Measurements from ENCODE around the gene EXOC4.
A peak's percentile ranks its signal among the peaks of the same experiment; 100 is the strongest.

The EXOC4 gene

GRCh38 chr7:133491846-133492652 lies 239.2 kb downstream of the EXOC4 start:
- no peak for DNase-seq (ENCODE audit: low spot score)

- no peak for DNase-seq (ENCODE audit: low spot score)
Measured at GRCh38 chr7:133497061-133497460, 244.2 kb downstream of the EXOC4 start.

GRCh38 chr7:133501771-133502170 lies 248.9 kb downstream of the EXOC4 start:
- DNase-seq (ENCODE audit: low spot score) = no peak

GRCh38 chr7:133502498-133502897 lies 249.6 kb downstream of the EXOC4 start:
- DNase-seq (ENCODE audit: low spot score) = no peak

GRCh38 chr7:133502972-133503371 lies 250.1 kb downstream of the EXOC4 start:
- no peak for DNase-seq (ENCODE audit: low spot score)

GRCh38 chr7:133504825-133505224 lies 251.9 kb downstream of the EXOC4 start:
- DNase-seq (ENCODE audit: low spot score) = no peak

- no peak for DNase-seq (ENCODE audit: low spot score)
Measured at GRCh38 chr7:133509822-133510221, 256.9 kb downstream of the EXOC4 start.

- no peak for DNase-seq (ENCODE audit: low spot score)
Measured at GRCh38 chr7:133510326-133511055, 257.6 kb downstream of the EXOC4 start.

GRCh38 chr7:133511252-133511651 lies 258.4 kb downstream of the EXOC4 start:
- peak; percentile 35 for DNase-seq (ENCODE audit: low spot score)

GRCh38 chr7:133511708-133512107 lies 258.8 kb downstream of the EXOC4 start:
- no peak for DNase-seq (ENCODE audit: low spot score)

GRCh38 chr7:133512560-133512959 lies 259.7 kb downstream of the EXOC4 start:
- no peak for DNase-seq (ENCODE audit: low spot score)

- no peak for DNase-seq (ENCODE audit: low spot score)
Measured at GRCh38 chr7:133513608-133514007, 260.7 kb downstream of the EXOC4 start.

- DNase-seq (ENCODE audit: low spot score) = no peak
Measured at GRCh38 chr7:133514551-133514950, 261.7 kb downstream of the EXOC4 start.

GRCh38 chr7:133517766-133518165 lies 264.9 kb downstream of the EXOC4 start:
- DNase-seq (ENCODE audit: low spot score) = no peak

- DNase-seq (ENCODE audit: low spot score) = no peak
Measured at GRCh38 chr7:133518718-133519117, 265.8 kb downstream of the EXOC4 start.

GRCh38 chr7:133520248-133520647 lies 267.4 kb downstream of the EXOC4 start:
- no peak for DNase-seq (ENCODE audit: low spot score)

GRCh38 chr7:133522501-133522900 lies 269.6 kb downstream of the EXOC4 start:
- DNase-seq (ENCODE audit: low spot score) = no peak

GRCh38 chr7:133528796-133529195 lies 275.9 kb downstream of the EXOC4 start:
- no peak for DNase-seq (ENCODE audit: low spot score)

GRCh38 chr7:133529861-133530260 lies 277.0 kb downstream of the EXOC4 start:
- DNase-seq (ENCODE audit: low spot score) = no peak

GRCh38 chr7:133530682-133531081 lies 277.8 kb downstream of the EXOC4 start:
- no peak for DNase-seq (ENCODE audit: low spot score)

GRCh38 chr7:133534816-133535215 lies 281.9 kb downstream of the EXOC4 start:
- DNase-seq (ENCODE audit: low spot score) = no peak

GRCh38 chr7:133535308-133535707 lies 282.4 kb downstream of the EXOC4 start:
- DNase-seq (ENCODE audit: low spot score) = no peak

- no peak for DNase-seq (ENCODE audit: low spot score)
Measured at GRCh38 chr7:133536450-133536849, 283.6 kb downstream of the EXOC4 start.
